Measurements from ENCODE around the gene CDC42SE2.

DNA sequence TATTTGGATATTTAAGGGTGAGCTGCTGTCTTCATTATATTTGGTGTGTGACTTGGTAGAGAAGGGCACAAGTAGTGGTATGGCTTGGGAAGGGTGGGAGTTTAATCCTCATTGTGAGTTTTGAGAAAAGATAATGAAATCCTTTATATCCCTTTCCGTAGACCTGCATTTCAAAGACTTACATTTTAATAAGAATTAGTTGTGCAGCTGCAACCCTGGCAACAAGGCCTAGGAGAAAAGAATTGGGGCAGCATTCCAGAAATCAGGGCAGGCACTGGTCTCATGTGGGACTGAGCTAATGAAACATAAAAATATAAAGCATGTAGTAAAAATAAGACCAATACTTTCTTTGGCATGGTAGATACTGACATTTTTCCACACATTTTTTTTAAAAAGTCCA lies 60.5 kb downstream of the CDC42SE2 start:
- TF ChIP-seq, protein P1, sequence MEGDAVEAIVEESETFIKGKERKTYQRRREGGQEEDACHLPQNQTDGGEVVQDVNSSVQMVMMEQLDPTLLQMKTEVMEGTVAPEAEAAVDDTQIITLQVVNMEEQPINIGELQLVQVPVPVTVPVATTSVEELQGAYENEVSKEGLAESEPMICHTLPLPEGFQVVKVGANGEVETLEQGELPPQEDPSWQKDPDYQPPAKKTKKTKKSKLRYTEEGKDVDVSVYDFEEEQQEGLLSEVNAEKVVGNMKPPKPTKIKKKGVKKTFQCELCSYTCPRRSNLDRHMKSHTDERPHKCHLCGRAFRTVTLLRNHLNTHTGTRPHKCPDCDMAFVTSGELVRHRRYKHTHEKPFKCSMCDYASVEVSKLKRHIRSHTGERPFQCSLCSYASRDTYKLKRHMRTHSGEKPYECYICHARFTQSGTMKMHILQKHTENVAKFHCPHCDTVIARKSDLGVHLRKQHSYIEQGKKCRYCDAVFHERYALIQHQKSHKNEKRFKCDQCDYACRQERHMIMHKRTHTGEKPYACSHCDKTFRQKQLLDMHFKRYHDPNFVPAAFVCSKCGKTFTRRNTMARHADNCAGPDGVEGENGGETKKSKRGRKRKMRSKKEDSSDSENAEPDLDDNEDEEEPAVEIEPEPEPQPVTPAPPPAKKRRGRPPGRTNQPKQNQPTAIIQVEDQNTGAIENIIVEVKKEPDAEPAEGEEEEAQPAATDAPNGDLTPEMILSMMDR (IDR thresholded peaks at IDR 0.05; ENCODE audit: insufficient read depth, low read depth, low read length): no peak
- no peak for TF ChIP-seq EZH2 (IDR thresholded peaks at IDR 0.05; ENCODE audit: insufficient read depth, low read length)
